ENCODE measurements around the gene CKLF. TPM values are rescaled to one million over a fixed set of nuclear protein-coding genes. Genes with fewer than 3 reads are reported as not detected.
"Not testable (repeated sequence)": the region's sequence is repeated elsewhere in the genome, so short reads cannot be mapped to it uniquely, and the experiment has no call there.

CKLF gene
- total RNA-seq, 6 donors from 2014 or later: 18.2 to 71.7 (median 47.4) TPM

DNA sequence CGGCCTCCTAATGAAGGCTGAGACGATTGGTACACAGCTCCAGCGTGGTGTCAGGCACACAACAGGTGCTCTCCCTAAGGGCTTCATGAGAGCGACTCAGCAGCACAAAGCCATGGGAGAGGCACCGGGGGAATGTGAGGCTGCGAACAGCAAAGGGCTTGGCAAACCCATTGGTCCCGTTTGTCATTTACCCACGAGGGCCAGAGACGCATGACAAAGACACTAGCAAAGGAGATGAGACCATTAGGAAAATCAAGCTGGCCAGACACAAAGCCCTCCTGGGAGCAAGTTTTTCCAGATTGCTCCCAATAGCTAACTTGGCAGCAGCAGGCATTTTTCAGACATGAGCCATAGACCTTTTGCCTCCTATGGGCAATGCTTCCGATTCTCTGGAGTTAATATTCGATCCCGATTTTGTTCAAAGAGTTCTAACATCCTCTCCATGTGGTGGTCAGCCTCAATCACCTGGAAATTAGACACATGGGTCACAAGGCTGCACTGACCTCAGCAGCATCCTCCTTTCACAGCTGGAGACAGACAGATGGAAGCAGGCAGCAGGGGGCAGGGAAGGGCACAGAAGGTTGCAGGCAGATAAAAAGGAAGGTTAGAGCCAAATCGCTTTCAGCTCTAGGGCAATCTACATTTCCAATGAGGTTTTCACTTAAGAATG, 40.6 kb upstream of the CKLF start:
- ATAC-seq (ENCODE audit: low FRiP score in 2 of 2): peak; percentile 7 to 15
- H3K4me3 ChIP-seq: no peak overlapping the region
- DNase-seq: no peak
- no peak for TF ChIP-seq EP300 (IDR thresholded peaks at IDR 0.05)
- no peaks in the 10 kb centered on the region for H3K9me3 ChIP-seq
- peaks cover 71 to 76% (median 71%) of the 10 kb centered on the region in 4 donors for H3K4me1 ChIP-seq
- H3K36me3 ChIP-seq: peaks cover 0 to 8% (median 3%) of the 10 kb centered on the region in 4 donors
- H3K27me3 ChIP-seq: no peaks in the 10 kb centered on the region
- 74 to 77% methylated on average over 12 to 13 of the region's 13 CpGs for WGBS, 2 donors
- peak overlapping the region; percentile 57 to 84 (median 80) for H3K27ac ChIP-seq

DNA sequence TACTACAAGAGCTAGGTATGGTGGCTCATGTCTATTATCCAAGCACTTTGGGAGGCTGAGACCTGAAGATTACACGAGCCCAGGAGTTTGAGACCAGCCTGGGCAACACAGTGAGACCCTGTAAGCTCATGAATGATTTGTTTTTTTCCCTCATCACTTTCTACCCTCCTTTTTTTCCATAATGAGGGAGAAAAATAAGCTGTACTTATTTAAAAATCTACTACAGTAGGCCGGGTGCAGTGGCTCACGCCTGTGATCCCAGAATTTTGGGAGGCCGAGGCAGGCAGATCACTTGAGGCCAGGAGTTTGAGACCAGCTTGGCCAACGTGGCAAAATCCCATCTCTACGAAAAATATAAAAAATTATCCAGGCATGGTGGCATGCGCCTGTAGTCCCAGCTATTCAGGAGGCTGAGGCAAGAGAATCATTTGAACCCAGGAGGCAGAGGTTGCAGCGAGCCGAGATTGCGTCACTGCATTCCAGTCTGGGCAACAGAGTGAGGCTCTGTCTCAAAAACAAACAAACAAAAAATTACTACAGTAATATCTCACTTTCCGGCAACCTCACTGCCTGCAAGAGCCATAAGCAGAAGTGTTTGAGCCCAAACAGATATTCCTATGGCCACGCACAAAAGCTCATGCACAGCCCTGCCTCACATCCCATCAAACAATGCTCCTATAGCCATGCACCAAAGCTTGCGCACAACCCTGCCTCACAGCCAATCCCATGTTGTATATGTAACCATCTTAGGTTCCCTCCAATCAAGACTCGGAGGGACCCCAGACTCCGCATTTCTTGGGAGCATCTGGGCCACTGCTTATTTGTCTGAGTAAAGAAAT, 39.9 kb upstream of the CKLF start:
- 84% methylated on average over 15 of the region's 15 CpGs for WGBS, 2 donors
- Histone ChIP-seq H3K36me3 (peaks cover 0 to 8% (median 3%) of the 10 kb centered on the region in 4 donors), H3K4me3 (no peak overlapping the region), H3K4me1 (peaks cover 74 to 75% (median 75%) of the 10 kb centered on the region in 4 donors), H3K27me3 (no peaks in the 10 kb centered on the region), H3K27ac (peak overlapping the region; percentile 57 to 84 (median 80)), H3K9me3 (no peaks in the 10 kb centered on the region)
- TF ChIP-seq POLR2A (IDR thresholded peaks at IDR 0.05) (no peak), POLR2AphosphoS5 (IDR thresholded peaks at IDR 0.05) (no peak), EP300 (IDR thresholded peaks at IDR 0.05) (no peak)
- TF ChIP-seq, protein P1, sequence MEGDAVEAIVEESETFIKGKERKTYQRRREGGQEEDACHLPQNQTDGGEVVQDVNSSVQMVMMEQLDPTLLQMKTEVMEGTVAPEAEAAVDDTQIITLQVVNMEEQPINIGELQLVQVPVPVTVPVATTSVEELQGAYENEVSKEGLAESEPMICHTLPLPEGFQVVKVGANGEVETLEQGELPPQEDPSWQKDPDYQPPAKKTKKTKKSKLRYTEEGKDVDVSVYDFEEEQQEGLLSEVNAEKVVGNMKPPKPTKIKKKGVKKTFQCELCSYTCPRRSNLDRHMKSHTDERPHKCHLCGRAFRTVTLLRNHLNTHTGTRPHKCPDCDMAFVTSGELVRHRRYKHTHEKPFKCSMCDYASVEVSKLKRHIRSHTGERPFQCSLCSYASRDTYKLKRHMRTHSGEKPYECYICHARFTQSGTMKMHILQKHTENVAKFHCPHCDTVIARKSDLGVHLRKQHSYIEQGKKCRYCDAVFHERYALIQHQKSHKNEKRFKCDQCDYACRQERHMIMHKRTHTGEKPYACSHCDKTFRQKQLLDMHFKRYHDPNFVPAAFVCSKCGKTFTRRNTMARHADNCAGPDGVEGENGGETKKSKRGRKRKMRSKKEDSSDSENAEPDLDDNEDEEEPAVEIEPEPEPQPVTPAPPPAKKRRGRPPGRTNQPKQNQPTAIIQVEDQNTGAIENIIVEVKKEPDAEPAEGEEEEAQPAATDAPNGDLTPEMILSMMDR (IDR thresholded peaks at IDR 0.05): no peak
- peak in 1 of 2 donors; percentile 0 for ATAC-seq (ENCODE audit: low FRiP score in 2 of 2)
- no peak for DNase-seq

DNA sequence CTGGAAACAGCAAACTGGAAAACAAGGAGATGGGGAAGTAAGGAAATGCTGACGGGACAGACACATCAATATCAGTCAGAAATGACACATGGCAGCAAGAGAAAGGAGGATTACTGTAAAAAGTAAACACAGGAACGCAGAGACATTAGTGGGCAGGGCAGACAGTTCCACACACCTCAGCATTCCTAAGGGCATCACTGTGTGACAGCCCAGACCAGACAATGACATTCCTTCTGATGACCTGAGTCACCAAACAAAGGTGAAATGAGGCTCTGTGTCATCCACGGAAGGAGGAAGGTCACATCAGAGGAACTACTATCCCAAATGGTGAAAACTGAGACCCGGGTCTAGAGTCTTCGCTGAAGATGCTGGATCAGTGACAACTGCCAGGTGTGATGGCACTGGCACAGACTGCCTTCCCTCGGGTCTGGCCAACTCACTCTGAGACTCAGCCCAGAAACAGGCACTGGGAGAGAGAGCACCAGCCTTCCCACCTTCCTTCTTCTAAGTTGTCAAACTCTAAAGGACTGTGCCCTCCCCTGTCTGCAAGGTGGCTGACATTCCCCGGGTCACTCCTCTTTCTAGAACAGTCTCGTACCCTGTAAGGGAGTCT, 39.2 kb upstream of the CKLF start:
- 61 to 71% methylated on average over 6 to 8 of the region's 8 CpGs for WGBS, 2 donors
- no peak overlapping the region for H3K4me3 ChIP-seq
- no peak for DNase-seq
- H3K27ac ChIP-seq: peak overlapping the region in 3 of 4 donors; percentile 79 to 84 (median 80)
- no peaks in the 10 kb centered on the region for H3K27me3 ChIP-seq
- H3K9me3 ChIP-seq: no peaks in the 10 kb centered on the region
- peaks cover 0 to 8% (median 3%) of the 10 kb centered on the region in 4 donors for H3K36me3 ChIP-seq
- peaks cover 74 to 77% (median 76%) of the 10 kb centered on the region in 4 donors for H3K4me1 ChIP-seq
- ATAC-seq (ENCODE audit: low FRiP score in 2 of 2): no peak
- TF ChIP-seq POLR2A (IDR thresholded peaks at IDR 0.05): peak in 1 of 4 donors; percentile 23
- TF ChIP-seq, protein P1 (IDR thresholded peaks at IDR 0.05): no peak

DNA sequence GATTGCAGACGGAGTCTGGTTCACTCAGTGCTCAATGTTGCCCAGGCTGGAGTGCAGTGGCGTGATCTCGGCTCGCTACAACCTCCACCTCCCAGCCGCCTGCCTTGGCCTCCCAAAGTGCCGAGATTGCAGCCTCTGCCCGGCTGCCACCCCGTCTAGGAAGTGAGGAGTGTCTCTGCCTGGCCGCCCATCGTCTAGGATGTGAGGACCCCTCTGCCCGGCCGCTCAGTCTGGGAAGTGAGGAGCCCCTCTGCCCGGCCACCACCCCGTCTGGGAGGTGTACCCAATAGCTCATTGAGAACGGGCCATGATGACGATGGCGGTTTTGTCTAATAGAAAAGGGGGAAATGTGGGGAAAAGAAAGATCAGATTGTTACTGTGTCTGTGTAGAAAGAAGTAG, 38.0 kb upstream of the CKLF start:
- H3K4me3 ChIP-seq; H3K27me3 ChIP-seq; ATAC-seq (ENCODE audit: low FRiP score in 2 of 2); H3K27ac ChIP-seq; DNase-seq; H3K36me3 ChIP-seq; H3K9me3 ChIP-seq: not testable (repeated sequence)
- WGBS, 2 donors: 94 to 97% methylated on average over 7 to 9 of the region's 17 CpGs
- peaks cover 77 to 80% (median 78%) of the 10 kb centered on the region in 4 donors for H3K4me1 ChIP-seq

DNA sequence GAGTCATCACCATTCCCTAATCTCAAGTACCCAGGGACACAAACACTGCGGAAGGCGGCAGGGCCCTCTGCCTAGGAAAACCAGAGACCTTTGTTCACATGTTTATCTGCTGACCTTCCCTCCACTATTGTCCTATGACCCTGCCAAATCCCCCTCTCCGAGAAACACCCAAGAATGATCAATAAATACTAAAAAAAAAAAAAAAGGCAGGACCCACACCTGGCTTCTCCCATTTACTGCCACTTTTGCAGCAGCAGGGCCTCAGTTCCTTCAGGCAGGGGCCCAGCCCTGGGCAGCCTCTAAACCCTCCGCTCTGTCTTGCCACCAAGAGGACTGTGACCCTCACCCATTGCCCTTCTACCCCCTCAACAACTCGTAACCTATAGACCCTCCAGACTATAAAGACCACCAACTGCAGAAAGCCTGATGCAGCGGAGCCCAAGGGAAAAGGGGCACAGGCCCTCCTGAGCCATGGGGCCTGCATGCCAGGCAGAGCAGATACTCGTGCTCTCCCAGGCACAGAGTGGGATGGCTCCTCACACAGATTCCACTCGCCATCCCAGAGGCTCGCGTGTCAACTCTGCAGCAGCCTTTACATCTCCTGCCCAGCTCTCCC, 37.3 kb upstream of the CKLF start:
- H3K4me3 ChIP-seq; DNase-seq; ATAC-seq (ENCODE audit: low FRiP score in 2 of 2); H3K27me3 ChIP-seq; H3K9me3 ChIP-seq; H3K36me3 ChIP-seq: not testable (repeated sequence)
- WGBS, 2 donors: 79 to 86% methylated on average over 5 to 10 of the region's 10 CpGs
- Histone ChIP-seq H3K4me1 (peaks cover 77 to 82% (median 80%) of the 10 kb centered on the region in 4 donors), H3K27ac (peak overlapping the region; percentile 90 to 97 (median 94))
